Liver (tissue), 3 donors: Measurements from ENCODE around the gene OGFR.

ENCODE experiments used
- ATF3 ChIP-seq: IDR thresholded peaks from 2 replicates; pipeline ENCODE4 v1.6.1; 2016; ENCODE audit warnings: antibody characterized with exemption
- CTCF ChIP-seq: fragments of 150-350 bp; IDR thresholded peaks from 2 replicates; pipeline ENCODE4 v1.5.1; 2017; ENCODE audit warnings: improper control_type of control experiment, low read depth, low read length; ENCODE audit not compliant: missing input control
- FOXA1 ChIP-seq: IDR thresholded peaks from 2 replicates; pipeline ENCODE4 v1.6.1; 2016; ENCODE audit warnings: antibody characterized with exemption
- JUND ChIP-seq, 2 donors: IDR thresholded peaks; 2 replicates each; pipeline ENCODE4 v1.6.1; 2016; ENCODE audit warnings: antibody characterized with exemption in 2 of 2
- REST ChIP-seq: IDR thresholded peaks from 2 replicates; pipeline ENCODE4 v1.6.1; 2016; ENCODE audit warnings: antibody characterized with exemption, mild to moderate bottlenecking
- SP1 ChIP-seq: IDR thresholded peaks from 2 replicates; pipeline ENCODE4 v1.6.1; 2018; ENCODE audit warnings: antibody characterized with exemption, mild to moderate bottlenecking
- TAF1 ChIP-seq: conservative IDR thresholded peaks from 2 replicates; pipeline ENCODE4 v1.6.1; 2016; ENCODE audit warnings: antibody characterized with exemption, mild to moderate bottlenecking
- YY1 ChIP-seq: IDR thresholded peaks from 2 replicates; pipeline ENCODE4 v1.6.1; 2016; ENCODE audit warnings: antibody characterized with exemption, mild to moderate bottlenecking
- ZBTB33 ChIP-seq: IDR thresholded peaks from 2 replicates; pipeline ENCODE4 v1.6.1; 2016; ENCODE audit warnings: antibody characterized with exemption
- donor health status: healthy.
- donor health status: healthy.

GRCh38 chr20:62793757-62794006 lies 11.0 kb upstream of the OGFR start:
- no peak for TF ChIP-seq CTCF
- TF ChIP-seq JUND (IDR thresholded peaks at IDR 0.05): no peak
- no peak for TF ChIP-seq SP1
- no peak for TF ChIP-seq ATF3
- no peak for TF ChIP-seq YY1
- no peak for TF ChIP-seq TAF1
- no peak for TF ChIP-seq FOXA1
- no peak for TF ChIP-seq REST
- no peak for TF ChIP-seq ZBTB33
